SU-DHL-6 (cell line): ENCODE results near the gene FMC1.

ENCODE experiments used
- CTCF ChIP-seq: fragments of 200-600 bp; sonication (generic); IDR thresholded peaks from one replicate; pipeline ENCODE4 v1.5.1; 2017; ENCODE audit warnings: antibody characterized with exemption, mild to moderate bottlenecking, low read length, moderate library complexity; ENCODE audit not compliant: insufficient read depth, poor library complexity, severe bottlenecking
- EZH2phosphoT487 ChIP-seq: fragments of 200-600 bp; sonication (generic), shearing (Covaris generic); conservative IDR thresholded peaks from 2 replicates; pipeline ENCODE4 v1.6.1; 2018; ENCODE audit warnings: mild to moderate bottlenecking, antibody characterized with exemption, low read length, moderate library complexity, mixed read lengths

GRCh38 chr7:139328375-139328774 lies 12.8 kb upstream of the FMC1 start:
- TF ChIP-seq EZH2phosphoT487 (no peak), CTCF (no peak)
